HUES64 (cell line): Measurements from ENCODE around the gene KDM4B.
"Not testable (repeated sequence)": the region's sequence is repeated elsewhere in the genome, so short reads cannot be mapped to it uniquely, and the experiment has no call there.

Source experiments
- H3K27ac ChIP-seq: 2 replicates; pipeline ENCODE4 v1.7.0; 2013; ENCODE audit warnings: low read depth, low read length, inconsistent platforms
- H3K27me3 ChIP-seq: 2 replicates; pipeline ENCODE4 v1.6.1; 2013; ENCODE audit warnings: mild to moderate bottlenecking, low read length; ENCODE audit not compliant: insufficient read depth
- H3K36me3 ChIP-seq: 2 replicates; pipeline ENCODE4 v1.6.1; 2013; ENCODE audit warnings: mild to moderate bottlenecking, low read length; ENCODE audit not compliant: insufficient read depth
- H3K4me1 ChIP-seq: 2 replicates; pipeline ENCODE4 v1.6.1; 2013; ENCODE audit warnings: mild to moderate bottlenecking, low read length, moderate library complexity; ENCODE audit not compliant: insufficient read depth
- H3K4me3 ChIP-seq: 2 replicates; pipeline ENCODE4 v1.5.1; 2013; ENCODE audit warnings: mild to moderate bottlenecking, low read length, moderate library complexity
- H3K9ac ChIP-seq: 2 replicates; pipeline ENCODE4 v1.6.1; 2013; ENCODE audit warnings: mild to moderate bottlenecking, low read depth, low read length
- H3K9me3 ChIP-seq: 2 replicates; pipeline ENCODE4 v1.6.1; 2013; ENCODE audit warnings: low read depth, low read length; ENCODE audit not compliant: insufficient read depth
- WGBS: fragments of 150-250, 120-280 bp; methylation state at CpG from one replicate; pipeline ENCODE4 v1.1.7; 2013; ENCODE audit warnings: missing lambda C conversion rate; 5-methylcytosine and 5-hydroxymethylcytosine counted together

The KDM4B gene

GRCh38 chr19:5029596-5029995, 60.7 kb downstream of the KDM4B start:
- 65% methylated on average over 12 of the region's 12 CpGs for whole genome bisulfite sequencing
- H3K27ac ChIP-seq, H3K9me3 ChIP-seq: not testable (repeated sequence)

GRCh38 chr19:5030136-5030820, 61.4 kb downstream of the KDM4B start:
- no peak overlapping the region for H3K4me3 ChIP-seq
- peaks cover 17% of the 10 kb centered on the region for H3K36me3 ChIP-seq
- H3K4me1 ChIP-seq: no peaks in the 10 kb centered on the region
- WGBS: 91% methylated on average over 15 of the region's 15 CpGs
- no peak overlapping the region for H3K9ac ChIP-seq
- H3K27ac ChIP-seq: no peak overlapping the region
- H3K27me3 ChIP-seq: no peaks in the 10 kb centered on the region
- no peaks in the 10 kb centered on the region for H3K9me3 ChIP-seq

More at GRCh38 chr19:5029596-5029995, 60.7 kb downstream of the KDM4B start:
- H3K27me3 ChIP-seq, H3K4me1 ChIP-seq, H3K4me3 ChIP-seq, H3K9ac ChIP-seq: not testable (repeated sequence)
- peaks cover 17% of the 10 kb centered on the region for H3K36me3 ChIP-seq

- H3K9me3 ChIP-seq: no peaks in the 10 kb centered on the region
- WGBS: 96% methylated on average over 13 of the region's 13 CpGs
- peaks cover 17% of the 10 kb centered on the region for H3K36me3 ChIP-seq
- H3K4me3 ChIP-seq: no peak overlapping the region
- no peak overlapping the region for H3K9ac ChIP-seq
- H3K27me3 ChIP-seq: no peaks in the 10 kb centered on the region
- no peak overlapping the region for H3K27ac ChIP-seq
- no peaks in the 10 kb centered on the region for H3K4me1 ChIP-seq
Observed at GRCh38 chr19:5030822-5031221, 61.9 kb downstream of the KDM4B start.

- no peaks in the 10 kb centered on the region for H3K9me3 ChIP-seq
- H3K4me1 ChIP-seq: no peaks in the 10 kb centered on the region
- no peak overlapping the region for H3K4me3 ChIP-seq
- H3K27ac ChIP-seq: no peak overlapping the region
- H3K27me3 ChIP-seq: no peaks in the 10 kb centered on the region
- 58% methylated on average over 29 of the region's 29 CpGs for WGBS
- no peak overlapping the region; the same call in 1 of the 2 replicates for H3K9ac ChIP-seq
- H3K36me3 ChIP-seq: peaks cover 17% of the 10 kb centered on the region
Observed at GRCh38 chr19:5031231-5032100, 62.6 kb downstream of the KDM4B start.

GRCh38 chr19:5032101-5032967, 63.4 kb downstream of the KDM4B start:
- Histone ChIP-seq H3K36me3 (peaks cover 17% of the 10 kb centered on the region), H3K27ac (no peak overlapping the region), H3K9ac (no peak overlapping the region), H3K27me3 (no peaks in the 10 kb centered on the region), H3K4me1 (no peaks in the 10 kb centered on the region), H3K9me3 (no peaks in the 10 kb centered on the region), H3K4me3 (no peak overlapping the region)
- WGBS: 94% methylated on average over 52 of the region's 52 CpGs

- 88% methylated on average over 29 of the region's 29 CpGs for WGBS
- no peaks in the 10 kb centered on the region for H3K9me3 ChIP-seq
- no peak overlapping the region for H3K9ac ChIP-seq
- no peaks in the 10 kb centered on the region for H3K27me3 ChIP-seq
- no peak overlapping the region for H3K4me3 ChIP-seq
- no peaks in the 10 kb centered on the region for H3K4me1 ChIP-seq
- peaks cover 24% of the 10 kb centered on the region for H3K36me3 ChIP-seq
- no peak overlapping the region for H3K27ac ChIP-seq
Observed at GRCh38 chr19:5035105-5035761, 66.3 kb downstream of the KDM4B start.

GRCh38 chr19:5035793-5036697, 67.1 kb downstream of the KDM4B start:
- H3K4me1 ChIP-seq: no peaks in the 10 kb centered on the region
- no peaks in the 10 kb centered on the region for H3K27me3 ChIP-seq
- H3K36me3 ChIP-seq: peaks cover 27% of the 10 kb centered on the region
- no peak overlapping the region for H3K9ac ChIP-seq
- H3K9me3 ChIP-seq: no peaks in the 10 kb centered on the region
- 89% methylated on average over 36 of the region's 36 CpGs for WGBS
- H3K27ac ChIP-seq: no peak overlapping the region
- no peak overlapping the region for H3K4me3 ChIP-seq

- WGBS: 88% methylated on average over 36 of the region's 36 CpGs
- Histone ChIP-seq H3K27me3 (no peaks in the 10 kb centered on the region), H3K4me1 (no peaks in the 10 kb centered on the region), H3K9ac (peak overlapping the region; percentile 39; the same call in 1 of the 2 replicates), H3K36me3 (peaks cover 33% of the 10 kb centered on the region), H3K27ac (no peak overlapping the region), H3K9me3 (no peaks in the 10 kb centered on the region), H3K4me3 (no peak overlapping the region)
Observed at GRCh38 chr19:5036698-5037563, 68.0 kb downstream of the KDM4B start.

GRCh38 chr19:5037936-5038335, 69.0 kb downstream of the KDM4B start:
- H3K27me3 ChIP-seq: no peaks in the 10 kb centered on the region
- WGBS: 95% methylated on average over 17 of the region's 17 CpGs
- no peak overlapping the region for H3K27ac ChIP-seq
- peaks cover 35% of the 10 kb centered on the region for H3K36me3 ChIP-seq
- H3K9me3 ChIP-seq: no peaks in the 10 kb centered on the region
- H3K9ac ChIP-seq: no peak overlapping the region
- H3K4me3 ChIP-seq: no peak overlapping the region
- H3K4me1 ChIP-seq: no peaks in the 10 kb centered on the region
